MM.1S (cell line): Measurements from ENCODE around the gene LRRK1.

Source experiments
- DNase-seq: peaks from one replicate; pipeline ENCODE4 v3.0.0-alpha.2; 2015
- H2AFZ ChIP-seq: fragments of 300-600 bp; sonication (generic); 2 replicates; pipeline ENCODE4 v1.6.0; 2016; ENCODE audit warnings: antibody characterized with exemption, low read length
- H3F3A ChIP-seq: fragments of 300-600 bp; sonication (generic); 2 replicates; pipeline ENCODE4 v1.6.1; 2016; ENCODE audit warnings: mild to moderate bottlenecking, antibody characterized with exemption, low read length, moderate library complexity, mixed read lengths; ENCODE audit not compliant: insufficient read depth
- H3K27ac ChIP-seq: fragments of 300-600 bp; sonication (generic); 2 replicates; pipeline ENCODE4 v1.5.1; 2016; ENCODE audit warnings: mild to moderate bottlenecking, low read length
- H3K27me3 ChIP-seq: fragments of 300-600 bp; sonication (generic); replicated peaks from 2 replicates; pipeline ENCODE4 v1.6.0; 2016; ENCODE audit warnings: low read length; ENCODE audit not compliant: insufficient read depth
- H3K36me3 ChIP-seq: fragments of 300-600 bp; sonication (generic); replicated peaks from 2 replicates; pipeline ENCODE4 v1.6.1; 2016; ENCODE audit warnings: mild to moderate bottlenecking, low read length, mixed read lengths; ENCODE audit not compliant: insufficient read depth
- H3K4me1 ChIP-seq: fragments of 300-600 bp; sonication (generic); 2 replicates; pipeline ENCODE4 v1.6.1; 2016; ENCODE audit warnings: low read length, mixed read lengths
- H3K4me2 ChIP-seq: fragments of 300-600 bp; sonication (generic); 2 replicates; pipeline ENCODE4 v1.6.0; 2016; ENCODE audit warnings: low read depth, low read length
- H3K4me3 ChIP-seq: fragments of 300-600 bp; sonication (generic); 2 replicates; pipeline ENCODE4 v1.5.1; 2016; ENCODE audit warnings: low read length, mixed read lengths
- H3K79me2 ChIP-seq: fragments of 300-600 bp; sonication (generic); 2 replicates; pipeline ENCODE4 v1.6.1; 2016; ENCODE audit warnings: mixed run types, low read length, mixed read lengths
- H3K9ac ChIP-seq: fragments of 300-600 bp; sonication (generic); 2 replicates; pipeline ENCODE4 v1.6.1; 2016; ENCODE audit warnings: low read length, mixed read lengths
- H3K9me2 ChIP-seq: fragments of 300-600 bp; sonication (generic); replicated peaks from 2 replicates; pipeline ENCODE4 v1.6.1; 2016; ENCODE audit warnings: mild to moderate bottlenecking, low read length, mixed read lengths; ENCODE audit not compliant: insufficient read depth
- H3K9me3 ChIP-seq: fragments of 300-600 bp; sonication (generic); replicated peaks from 2 replicates; pipeline ENCODE4 v1.6.1; 2016; ENCODE audit warnings: mild to moderate bottlenecking, low read length, mixed read lengths; ENCODE audit not compliant: insufficient read depth
- H4K20me1 ChIP-seq: fragments of 300-600 bp; sonication (generic); 2 replicates; pipeline ENCODE4 v1.6.1; 2016; ENCODE audit warnings: mild to moderate bottlenecking, low read length, moderate library complexity, mixed read lengths; ENCODE audit not compliant: insufficient read depth
- CTCF ChIP-seq: fragments of 300-600 bp; sonication (generic); IDR thresholded peaks from 2 replicates; pipeline ENCODE4 v1.5.1; 2016; ENCODE audit warnings: antibody characterized with exemption, low read length, mixed read lengths
- EZH2 ChIP-seq: fragments of 300-600 bp; sonication (generic); optimal IDR thresholded peaks from 2 replicates; pipeline ENCODE3; 2017; ENCODE audit warnings: low read depth, mild to moderate bottlenecking, antibody characterized with exemption, low read length, mixed read lengths
- EZH2phosphoT487 ChIP-seq: fragments of 300-600 bp; sonication (generic); IDR thresholded peaks from 2 replicates; pipeline ENCODE4 v1.6.1; 2018; ENCODE audit warnings: antibody characterized with exemption, low read length

LRRK1 gene

GRCh38 chr15:100893964-100894295 is 25.2 kb upstream of the LRRK1 start:
- no peak overlapping the region for H3K4me2 ChIP-seq
- H3K4me1 ChIP-seq: no peaks in the 10 kb centered on the region
- H3K9me2 ChIP-seq: no peaks in the 10 kb centered on the region
- H3K27me3 ChIP-seq: no peaks in the 10 kb centered on the region; the same call in 1 of the 2 replicates
- no peaks in the 10 kb centered on the region for H4K20me1 ChIP-seq
- H3K9me3 ChIP-seq: no peaks in the 10 kb centered on the region
- H3F3A ChIP-seq: no peaks in the 10 kb centered on the region
- no peak overlapping the region for H3K4me3 ChIP-seq
- no peaks in the 10 kb centered on the region for H3K36me3 ChIP-seq
- H2AFZ ChIP-seq: no peak overlapping the region
- no peak for TF ChIP-seq EZH2
- no peak for TF ChIP-seq CTCF
- TF ChIP-seq EZH2phosphoT487: no peak
- H3K79me2 ChIP-seq: no peaks in the 10 kb centered on the region
- no peak overlapping the region for H3K27ac ChIP-seq
- DNase-seq: no peak
- H3K9ac ChIP-seq: no peak overlapping the region

- Histone ChIP-seq H3K79me2 (no peaks in the 10 kb centered on the region), H4K20me1 (no peaks in the 10 kb centered on the region), H2AFZ (no peak overlapping the region), H3K9me2 (no peaks in the 10 kb centered on the region), H3K9me3 (no peaks in the 10 kb centered on the region), H3K36me3 (no peaks in the 10 kb centered on the region), H3K27ac (no peak overlapping the region), H3K4me3 (no peak overlapping the region), H3K9ac (no peak overlapping the region), H3F3A (no peaks in the 10 kb centered on the region), H3K4me2 (no peak overlapping the region), H3K27me3 (no peaks in the 10 kb centered on the region; the same call in 1 of the 2 replicates), H3K4me1 (no peaks in the 10 kb centered on the region)
- TF ChIP-seq EZH2phosphoT487 (no peak), CTCF (no peak), EZH2 (no peak)
- DNase-seq: no peak
Observed at GRCh38 chr15:100895721-100896120, 23.4 kb upstream of the LRRK1 start.

GRCh38 chr15:100897221-100898151 is 21.7 kb upstream of the LRRK1 start:
- Histone ChIP-seq H3F3A (no peaks in the 10 kb centered on the region), H3K9ac (no peak overlapping the region), H3K4me3 (no peak overlapping the region), H3K4me2 (no peak overlapping the region), H3K36me3 (no peaks in the 10 kb centered on the region), H3K9me2 (no peaks in the 10 kb centered on the region), H3K9me3 (no peaks in the 10 kb centered on the region), H4K20me1 (no peaks in the 10 kb centered on the region), H3K79me2 (no peaks in the 10 kb centered on the region), H3K4me1 (no peaks in the 10 kb centered on the region), H3K27ac (no peak overlapping the region), H2AFZ (no peak overlapping the region), H3K27me3 (no peaks in the 10 kb centered on the region; the same call in 1 of the 2 replicates)
- DNase-seq: no peak
- TF ChIP-seq EZH2 (no peak), EZH2phosphoT487 (no peak), CTCF (no peak)
